SKM-1 (cell line): ENCODE data around the gene PSG3.
"Not testable (repeated sequence)": the region's sequence is repeated elsewhere in the genome, so short reads cannot be mapped to it uniquely, and the experiment has no call there.

Source experiments
- DNase-seq: peaks from one replicate; lab custom pipeline; 2025; ENCODE audit not compliant: unreplicated experiment; lab: John Stamatoyannopoulos, UW

Gene PSG3

DNA sequence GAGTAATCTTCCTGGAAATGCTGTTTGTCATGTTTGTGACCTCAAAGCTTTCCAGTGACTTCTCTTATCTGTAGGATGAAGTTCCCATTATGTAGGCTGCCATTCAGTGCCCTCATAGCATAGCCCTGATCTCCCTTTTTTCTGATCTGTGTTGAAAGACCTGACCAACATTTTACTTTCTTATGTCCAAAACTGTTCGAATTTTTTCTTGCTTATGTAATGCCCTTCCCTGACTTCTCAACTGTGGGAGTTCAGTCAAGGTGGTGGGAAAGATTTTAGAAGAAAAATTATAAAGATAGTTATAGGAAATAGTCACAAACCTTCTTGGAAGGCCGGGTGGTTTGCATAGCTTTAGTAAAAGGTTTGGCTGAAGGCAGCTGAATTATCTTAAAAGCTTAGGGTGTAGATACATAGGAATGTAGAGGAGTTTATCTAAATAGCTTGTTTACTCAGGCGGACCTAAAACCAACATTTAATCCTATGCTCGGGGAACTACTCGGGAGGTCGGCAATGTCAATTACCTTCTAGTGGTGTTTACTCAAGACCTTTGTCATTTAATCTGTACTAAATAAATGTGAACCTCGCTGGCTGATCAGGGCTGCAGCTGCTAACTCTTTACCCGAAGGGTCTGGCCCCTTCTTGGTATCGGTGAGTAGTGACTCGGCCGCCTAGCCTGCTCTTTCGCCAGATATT, 44.3 kb downstream of the PSG3 start:
- DNase-seq, result no peak

DNA sequence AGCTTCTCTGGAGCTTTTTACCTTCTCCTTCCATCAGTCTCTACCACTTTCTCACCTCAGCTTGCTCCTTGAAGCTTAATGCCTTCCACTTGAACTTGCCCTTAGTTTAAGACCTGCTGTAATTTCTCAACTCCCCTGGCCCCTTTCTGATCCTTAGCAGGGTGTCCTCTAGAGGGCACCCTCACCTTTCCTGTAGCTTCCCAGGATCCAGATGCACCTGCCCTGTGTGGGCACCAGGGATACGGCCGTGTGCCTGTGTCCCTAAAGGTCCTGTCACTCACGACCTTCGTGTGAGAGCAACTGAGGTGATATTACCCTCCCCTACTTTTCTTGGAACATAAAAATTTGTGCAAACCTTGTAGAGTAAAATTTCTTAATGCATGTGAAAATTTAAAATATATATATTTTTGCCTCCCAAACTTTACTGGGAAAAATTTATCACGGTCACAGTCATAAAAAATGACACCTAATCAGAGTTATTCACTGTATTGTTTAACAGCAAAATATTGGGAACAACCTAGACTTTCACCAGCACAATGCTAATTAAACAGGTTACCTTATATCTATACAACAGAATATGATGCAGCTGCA, 46.4 kb downstream of the PSG3 start:
- no peak for DNase-seq

DNA sequence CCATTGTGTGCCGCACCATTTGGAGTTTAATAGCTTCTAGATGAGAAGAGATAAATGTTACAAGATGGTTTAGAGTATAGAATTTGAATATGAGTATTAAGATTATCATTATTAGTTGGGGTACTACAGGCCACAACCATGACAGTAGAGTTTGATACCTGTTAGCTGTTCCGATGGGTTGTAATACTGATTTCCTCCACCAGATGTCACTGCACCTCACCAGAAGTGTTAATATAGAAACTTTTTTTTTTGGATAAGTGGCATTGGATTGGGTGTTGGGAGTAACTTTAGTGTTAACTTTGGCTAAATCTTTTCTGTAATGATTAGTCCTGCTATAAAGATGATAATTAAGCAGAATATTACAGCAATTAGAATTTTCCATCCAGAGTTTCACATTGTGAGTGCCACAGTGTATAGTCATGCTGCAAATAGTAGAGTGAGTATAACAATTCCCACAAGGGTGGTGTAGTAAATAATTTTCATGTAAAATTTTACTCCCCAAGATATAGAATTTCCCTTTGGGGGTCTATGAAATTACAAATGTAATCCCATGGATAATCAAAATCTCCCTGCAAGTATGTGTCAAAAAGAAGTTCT, 56.3 kb downstream of the PSG3 start:
- DNase-seq, result no peak

DNA sequence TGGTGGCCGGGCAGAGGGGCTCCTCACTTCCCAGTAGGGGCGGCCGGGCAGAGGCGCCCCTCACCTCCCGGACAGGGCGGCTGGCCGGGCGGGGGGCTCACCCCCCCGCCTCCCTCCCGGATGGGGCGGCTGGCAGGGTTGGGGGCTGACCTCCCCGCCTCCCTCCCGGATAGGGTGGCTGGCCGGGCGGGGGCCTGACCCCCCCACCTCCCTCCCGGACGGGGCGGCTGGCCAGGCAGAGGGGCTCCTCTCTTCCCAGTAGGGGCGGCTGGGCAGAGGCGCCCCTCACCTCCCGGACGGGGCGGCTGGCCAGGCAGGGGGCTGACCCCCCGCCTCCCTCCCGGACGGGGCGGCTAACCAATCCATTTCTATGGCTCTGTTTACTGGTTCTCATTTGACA, 64.0 kb downstream of the PSG3 start:
- DNase-seq, result not testable (repeated sequence)

DNA sequence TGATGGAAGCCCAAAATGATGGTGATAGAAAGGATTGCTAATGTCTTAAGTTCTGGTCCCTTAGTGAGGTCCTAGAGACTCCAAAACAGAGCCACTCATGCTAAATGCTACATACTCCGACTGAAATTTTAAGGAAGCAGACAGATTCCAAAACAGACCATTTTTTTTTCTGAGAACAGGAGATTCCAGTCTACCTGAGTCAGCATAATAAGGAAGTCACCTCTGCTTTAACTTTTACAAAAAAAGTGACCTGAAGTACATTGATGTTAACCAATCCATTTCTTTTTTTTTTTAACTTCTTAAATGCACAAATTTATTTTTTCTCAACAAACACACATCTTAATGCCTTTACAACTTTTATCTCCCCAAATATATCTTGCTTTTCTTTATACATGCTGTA, 65.7 kb downstream of the PSG3 start:
- not testable (repeated sequence) for DNase-seq
